Stimulated activated CD4-positive, alpha-beta T cell treated with anti-CD3 and anti-CD28 coated beads, Interleukin-15, amount 100 ng/mL, for 1 hour (primary cell): ENCODE data around the gene PLGRKT.
"Not testable (repeated sequence)": the region's sequence is repeated elsewhere in the genome, so short reads cannot be mapped to it uniquely, and the experiment has no call there.

ENCODE experiments used
- DNase-seq, 2 donors: peaks; one replicate each; pipeline ENCODE4 v3.0.0-alpha.2; 2020; ENCODE audit warnings: low read depth in 1 of 2, low spot score in 1 of 2

Gene PLGRKT

DNA sequence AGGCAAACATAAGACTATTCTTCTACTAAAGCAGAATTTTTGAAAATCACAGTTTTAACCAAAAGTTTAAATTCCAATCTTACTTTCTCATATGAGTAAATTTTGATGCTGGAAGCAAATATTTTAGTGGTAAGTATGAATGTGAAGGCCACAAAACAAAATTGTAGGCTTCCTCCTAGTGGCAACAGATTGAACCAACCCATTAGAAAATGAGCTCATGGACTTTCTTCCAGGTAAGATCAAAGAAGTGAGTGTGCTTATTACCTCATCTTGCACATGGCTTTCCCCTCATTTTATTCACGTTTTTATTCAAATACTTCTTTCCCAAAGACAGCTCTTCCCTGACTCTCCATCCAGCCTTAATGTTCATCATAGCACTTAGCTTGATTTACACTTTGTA lies 116.7 kb downstream of the PLGRKT start:
- DNase-seq: no peak

DNA sequence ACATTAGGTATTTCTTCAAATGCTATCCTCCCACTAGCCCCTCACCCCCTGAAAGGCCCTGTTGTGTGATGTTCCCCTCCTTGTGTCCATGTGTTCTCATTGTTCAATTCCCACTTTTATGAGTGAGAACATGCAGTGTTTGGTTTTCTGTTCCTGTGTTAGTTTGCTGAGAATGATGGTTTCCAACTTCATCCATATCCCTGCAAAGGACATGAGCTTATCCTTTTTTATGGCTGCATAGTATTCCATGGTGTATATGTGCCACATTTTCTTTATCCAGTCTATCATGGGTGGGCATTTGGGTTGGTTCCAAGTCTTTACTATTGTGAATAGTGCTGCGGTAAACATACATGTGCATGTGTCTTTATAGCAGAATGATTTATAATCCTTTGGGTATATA lies 121.3 kb downstream of the PLGRKT start:
- not testable (repeated sequence) for DNase-seq

DNA sequence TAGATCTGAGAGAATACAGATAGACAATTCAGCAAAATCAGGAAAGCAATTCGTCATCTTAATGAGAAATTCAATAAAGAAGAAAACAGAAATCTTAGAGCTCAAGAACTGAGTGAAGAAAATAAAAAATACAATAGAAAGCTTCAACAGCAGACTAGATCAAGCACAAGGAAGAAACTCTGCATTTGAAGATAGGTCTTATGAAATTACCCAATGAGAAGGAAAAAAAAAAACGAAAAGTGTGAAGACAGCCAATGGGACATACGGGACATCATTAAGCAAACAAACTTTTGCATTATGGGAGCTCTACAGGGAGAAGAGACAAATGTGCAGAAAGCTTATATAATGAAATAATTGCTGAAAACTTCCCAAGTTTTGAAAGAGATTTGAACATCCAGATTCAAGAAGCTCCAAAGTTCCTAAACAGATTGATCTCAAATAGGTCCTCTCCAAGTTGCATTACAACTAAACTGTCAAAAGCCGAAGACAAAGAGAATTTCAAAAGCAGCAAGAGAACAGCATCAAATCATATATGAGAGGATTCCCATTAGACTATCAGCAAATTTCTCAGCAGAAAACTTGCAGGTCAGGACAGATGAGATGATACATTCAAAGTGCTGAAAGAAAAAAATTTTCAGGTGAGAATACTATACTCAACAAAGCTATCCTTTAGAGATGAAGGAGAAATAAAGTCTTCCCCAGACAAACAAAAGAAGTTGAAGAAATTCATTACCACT lies 122.4 kb downstream of the PLGRKT start:
- no peak for DNase-seq

DNA sequence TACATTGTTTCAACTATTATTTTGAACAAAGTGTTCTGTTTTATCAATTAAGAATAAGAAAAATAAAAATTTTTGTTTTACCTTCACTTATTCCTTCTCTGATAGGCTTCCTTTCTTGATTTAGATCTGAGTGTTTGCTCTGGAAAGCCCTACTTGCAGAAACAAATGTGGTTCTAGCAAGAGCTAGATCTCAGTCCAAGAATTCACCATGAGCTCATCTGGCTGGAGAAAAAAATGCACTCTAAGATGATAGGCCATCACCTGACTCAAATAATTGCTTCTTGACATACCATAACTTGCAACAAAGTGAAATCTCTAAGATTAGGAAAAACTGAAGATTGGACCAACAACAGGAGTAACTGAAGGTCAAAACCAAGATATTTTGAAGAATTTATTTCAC lies 126.9 kb downstream of the PLGRKT start:
- no peak for DNase-seq
